Ovary (tissue), 3 donors: ENCODE measurements around the gene FNIP1.
"Not testable (repeated sequence)": the region's sequence is repeated elsewhere in the genome, so short reads cannot be mapped to it uniquely, and the experiment has no call there.

Experiments used
- POLR2A ChIP-seq: fragments of 450-650 bp; IDR thresholded peaks from one replicate; pipeline ENCODE4 v1.6.1; 2017; ENCODE audit warnings: antibody characterized with exemption, mild to moderate bottlenecking, moderate library complexity
- TF ChIP-seq, protein P1 (sequence below), 3 donors: fragments of 450-650 bp in 2 of 3; fragments of 200-600 bp in 1 of 3; IDR thresholded peaks; one replicate each; pipeline versions ENCODE4 v1.5.1 to v1.8.0; 2016 to 2022; ENCODE audit warnings: antibody characterized with exemption in 3 of 3, mild to moderate bottlenecking in 1 of 3
- donor health status: DM: no; HTN: no; CAD: no.

- TF ChIP-seq, protein P1, sequence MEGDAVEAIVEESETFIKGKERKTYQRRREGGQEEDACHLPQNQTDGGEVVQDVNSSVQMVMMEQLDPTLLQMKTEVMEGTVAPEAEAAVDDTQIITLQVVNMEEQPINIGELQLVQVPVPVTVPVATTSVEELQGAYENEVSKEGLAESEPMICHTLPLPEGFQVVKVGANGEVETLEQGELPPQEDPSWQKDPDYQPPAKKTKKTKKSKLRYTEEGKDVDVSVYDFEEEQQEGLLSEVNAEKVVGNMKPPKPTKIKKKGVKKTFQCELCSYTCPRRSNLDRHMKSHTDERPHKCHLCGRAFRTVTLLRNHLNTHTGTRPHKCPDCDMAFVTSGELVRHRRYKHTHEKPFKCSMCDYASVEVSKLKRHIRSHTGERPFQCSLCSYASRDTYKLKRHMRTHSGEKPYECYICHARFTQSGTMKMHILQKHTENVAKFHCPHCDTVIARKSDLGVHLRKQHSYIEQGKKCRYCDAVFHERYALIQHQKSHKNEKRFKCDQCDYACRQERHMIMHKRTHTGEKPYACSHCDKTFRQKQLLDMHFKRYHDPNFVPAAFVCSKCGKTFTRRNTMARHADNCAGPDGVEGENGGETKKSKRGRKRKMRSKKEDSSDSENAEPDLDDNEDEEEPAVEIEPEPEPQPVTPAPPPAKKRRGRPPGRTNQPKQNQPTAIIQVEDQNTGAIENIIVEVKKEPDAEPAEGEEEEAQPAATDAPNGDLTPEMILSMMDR (IDR thresholded peaks at IDR 0.05) = not testable (repeated sequence)
- TF ChIP-seq POLR2A = not testable (repeated sequence)
These were observed 79.7 kb downstream of the FNIP1 start for GRCh38 chr5:131717164-131717563.
